ENCODE data around the gene MYL11. TPM values are rescaled to one million over a fixed set of nuclear protein-coding genes. Genes with fewer than 3 reads are reported as not detected.
A peak's percentile ranks its signal among the peaks of the same experiment; 100 is the strongest.

MYL11 gene
- total RNA-seq, 6 donors from 2014 or later, result 1.6 TPM; not detected in 5

GRCh38 chr16:30377050-30377811, 2.6 kb downstream of the MYL11 start:
- Histone ChIP-seq H3K36me3 (no peaks in the 10 kb centered on the region), H3K4me3 (peak overlapping the region in 3 of 4 donors; percentile 73 to 74 (median 73)), H3K4me1 (peaks cover 13 to 19% (median 17%) of the 10 kb centered on the region in 4 donors), H3K27ac (peak overlapping the region; percentile 97 to 100 (median 100)), H3K9me3 (no peaks in the 10 kb centered on the region), H3K27me3 (no peaks in the 10 kb centered on the region)
- ATAC-seq (ENCODE audit: low FRiP score in 2 of 2) (no peak), DNase-seq (no peak)
- WGBS, 2 donors, result 33 to 48% methylated on average over 19 to 29 of the region's 29 CpGs
- TF ChIP-seq POLR2AphosphoS5 (IDR thresholded peaks at IDR 0.05) (no peak), POLR2A (IDR thresholded peaks at IDR 0.05) (no peak), CTCF (IDR thresholded peaks at IDR 0.05) (no peak), EP300 (IDR thresholded peaks at IDR 0.05) (no peak)

- H3K27me3 ChIP-seq, result no peaks in the 10 kb centered on the region
- peak; percentile 94 to 95 for DNase-seq
- H3K9me3 ChIP-seq, result no peaks in the 10 kb centered on the region
- peak; percentile 90 for ATAC-seq (ENCODE audit: low FRiP score in 2 of 2)
- peak overlapping the region; percentile 45 to 74 (median 73) for H3K4me3 ChIP-seq
- 0 to 1% methylated on average over 13 to 39 of the region's 39 CpGs for WGBS, 2 donors
- peaks cover 13 to 19% (median 17%) of the 10 kb centered on the region in 4 donors for H3K4me1 ChIP-seq
- peak overlapping the region; percentile 97 to 100 (median 100) for H3K27ac ChIP-seq
- H3K36me3 ChIP-seq, result no peaks in the 10 kb centered on the region
- peak; percentile 79 to 93 for TF ChIP-seq POLR2AphosphoS5 (IDR thresholded peaks at IDR 0.05)
- TF ChIP-seq EP300 (IDR thresholded peaks at IDR 0.05), result no peak
- no peak for TF ChIP-seq CTCF (IDR thresholded peaks at IDR 0.05)
- peak; percentile 56 to 84 (median 80) for TF ChIP-seq POLR2A (IDR thresholded peaks at IDR 0.05)
These were observed 3.2 kb downstream of the MYL11 start for GRCh38 chr16:30377812-30378235.

- Histone ChIP-seq H3K36me3 (no peaks in the 10 kb centered on the region), H3K27ac (peak overlapping the region; percentile 97 to 100 (median 100)), H3K4me3 (peak overlapping the region; percentile 40 to 74 (median 73)), H3K9me3 (no peaks in the 10 kb centered on the region), H3K4me1 (peaks cover 13 to 19% (median 17%) of the 10 kb centered on the region in 4 donors), H3K27me3 (no peaks in the 10 kb centered on the region)
- ATAC-seq (ENCODE audit: low FRiP score in 2 of 2) (peak; percentile 99), DNase-seq (peak; percentile 100)
- peak in 2 of 4 donors; percentile 54 to 68 for TF ChIP-seq POLR2A (IDR thresholded peaks at IDR 0.05)
- peak in 3 of 6 experiments; percentile 9 to 45 (median 18) for TF ChIP-seq CTCF (IDR thresholded peaks at IDR 0.05)
- TF ChIP-seq POLR2AphosphoS5 (IDR thresholded peaks at IDR 0.05), result peak; percentile 49 to 66
- TF ChIP-seq EP300 (IDR thresholded peaks at IDR 0.05), result no peak
- WGBS, 2 donors, result 1% methylated on average over 22 to 54 of the region's 67 CpGs
These were observed 3.9 kb downstream of the MYL11 start for GRCh38 chr16:30378236-30379157.

GRCh38 chr16:30379158-30379783, 4.7 kb downstream of the MYL11 start:
- 40 to 41% methylated on average over 21 of the region's 27 CpGs for WGBS, 2 donors
- H3K36me3 ChIP-seq, result no peaks in the 10 kb centered on the region
- ATAC-seq (ENCODE audit: low FRiP score in 2 of 2) (no peak), DNase-seq (no peak)
- peaks cover 13 to 19% (median 17%) of the 10 kb centered on the region in 4 donors for H3K4me1 ChIP-seq
- H3K4me3 ChIP-seq, result peak overlapping the region; percentile 40 to 74 (median 73)
- H3K9me3 ChIP-seq, result no peaks in the 10 kb centered on the region
- TF ChIP-seq POLR2AphosphoS5 (IDR thresholded peaks at IDR 0.05), result no peak
- TF ChIP-seq CTCF (IDR thresholded peaks at IDR 0.05), result peak in 2 of 6 experiments; percentile 18 to 28
- H3K27me3 ChIP-seq, result no peaks in the 10 kb centered on the region
- peak overlapping the region; percentile 97 to 100 (median 100) for H3K27ac ChIP-seq
